Measurements from ENCODE around the gene FGF12. TPM values are rescaled to one million over a fixed set of nuclear protein-coding genes. Genes with fewer than 3 reads are reported as not detected.

The FGF12 gene
- total and polyA plus RNA-seq, 2 donors (not counting 1 experiment from before 2014, with no cell fraction given) = 0.03 TPM; not detected in 1

GRCh38 chr3:192597506-192597905, 129.8 kb downstream of the FGF12 start:
- Histone ChIP-seq H3K27ac (ENCODE audit: low read length in 2 of 2) (no peak overlapping the region), H2AFZ (ENCODE audit: insufficient read depth, low read depth, low read length, poor library complexity, severe bottlenecking) (no peak overlapping the region), H3K4me2 (replicated peaks; ENCODE audit: low read depth, low read length, poor library complexity, severe bottlenecking) (no peak overlapping the region), H4K20me1 (ENCODE audit: control insufficient read depth, insufficient read depth, low read length, poor library complexity, severe bottlenecking) (no peaks in the 10 kb centered on the region), H3K4me1 (ENCODE audit: control insufficient read depth in 2 of 2, insufficient read depth in 2 of 2, low read length in 2 of 2) (no peaks in the 10 kb centered on the region), H3K27me3 (replicated peaks in 1 of 4; ENCODE audit: control extremely low read depth in 1 of 4, control insufficient read depth in 3 of 4, insufficient read depth in 4 of 4, low read length in 3 of 4) (no peaks in the 10 kb centered on the region), H3K36me3 (replicated peaks in 1 of 2; ENCODE audit: control extremely low read depth in 1 of 2, control insufficient read depth in 1 of 2, extremely low read depth in 1 of 2, insufficient read depth in 2 of 2, low read length in 1 of 2) (no peaks in the 10 kb centered on the region), H3K79me2 (ENCODE audit: control insufficient read depth, insufficient read depth, low read length) (no peaks in the 10 kb centered on the region), H3K4me3 (ENCODE audit: control extremely low read depth in 1 of 5, extremely low read depth in 1 of 5, insufficient read depth in 1 of 5, low read depth in 2 of 5, low read length in 4 of 5) (no peak overlapping the region), H3K9ac (ENCODE audit: low read length) (no peak overlapping the region), H3K9me3 (ENCODE audit: control extremely low read depth in 1 of 3, control insufficient read depth in 2 of 3, insufficient read depth in 1 of 3, low read length in 2 of 3) (peaks cover 0 to 3% (median 0%) of the 10 kb centered on the region in 3 donors)
- peaks cover 2% of the 10 kb centered on the region for H3K9me3 Mint-ChIP-seq (ENCODE audit: insufficient read depth)
- intact Hi-C loops (cut with micrococcal nuclease) = no loop called here
- H3K4me3 Mint-ChIP-seq = no peak overlapping the region
- ChIA-PET POLR2A (no interaction called here), CTCF (no interaction called here)
- H3K27ac Mint-ChIP-seq = no peak overlapping the region
- DNase-seq (no peak), ATAC-seq (ENCODE audit: low read depth) (no peak)
- no peaks in the 10 kb centered on the region for H3K4me1 Mint-ChIP-seq
- 75% methylated on average over 2 of the region's 2 CpGs for WGBS (ENCODE audit: insufficient coverage)
- peaks cover 13% of the 10 kb centered on the region for H3K27me3 Mint-ChIP-seq
- TF ChIP-seq EZH2 (IDR thresholded peaks at IDR 0.05; ENCODE audit: borderline replicate concordance, insufficient read depth, low read depth, low read length, poor library complexity, severe bottlenecking) (no peak), CTCF (IDR thresholded peaks at IDR 0.05) (no peak)

GRCh38 chr3:192578729-192579128, 148.6 kb downstream of the FGF12 start:
- Histone ChIP-seq H3K79me2 (ENCODE audit: control insufficient read depth, insufficient read depth, low read length) (no peaks in the 10 kb centered on the region), H3K4me3 (ENCODE audit: control extremely low read depth in 1 of 5, extremely low read depth in 1 of 5, insufficient read depth in 1 of 5, low read depth in 2 of 5, low read length in 4 of 5) (no peak overlapping the region), H3K4me1 (ENCODE audit: control insufficient read depth in 2 of 2, insufficient read depth in 2 of 2, low read length in 2 of 2) (no peaks in the 10 kb centered on the region), H3K4me2 (replicated peaks; ENCODE audit: low read depth, low read length, poor library complexity, severe bottlenecking) (no peak overlapping the region), H3K36me3 (replicated peaks in 1 of 2; ENCODE audit: control extremely low read depth in 1 of 2, control insufficient read depth in 1 of 2, extremely low read depth in 1 of 2, insufficient read depth in 2 of 2, low read length in 1 of 2) (no peaks in the 10 kb centered on the region), H3K9me3 (ENCODE audit: control extremely low read depth in 1 of 3, control insufficient read depth in 2 of 3, insufficient read depth in 1 of 3, low read length in 2 of 3) (peaks cover 0 to 2% (median 0%) of the 10 kb centered on the region in 3 donors), H2AFZ (ENCODE audit: insufficient read depth, low read depth, low read length, poor library complexity, severe bottlenecking) (no peak overlapping the region), H3K27me3 (replicated peaks in 1 of 4; ENCODE audit: control extremely low read depth in 1 of 4, control insufficient read depth in 3 of 4, insufficient read depth in 4 of 4, low read length in 3 of 4) (no peaks in the 10 kb centered on the region), H3K27ac (ENCODE audit: low read length in 2 of 2) (no peak overlapping the region), H4K20me1 (ENCODE audit: control insufficient read depth, insufficient read depth, low read length, poor library complexity, severe bottlenecking) (no peaks in the 10 kb centered on the region), H3K9ac (ENCODE audit: low read length) (no peak overlapping the region)
- Mint-ChIP-seq H3K27me3 (no peaks in the 10 kb centered on the region), H3K27ac (no peak overlapping the region), H3K4me3 (no peak overlapping the region), H3K4me1 (no peaks in the 10 kb centered on the region), H3K9me3 (ENCODE audit: insufficient read depth) (no peaks in the 10 kb centered on the region)
- WGBS (ENCODE audit: insufficient coverage) = 100% methylated on average over 1 of the region's 3 CpGs
- TF ChIP-seq CTCF (IDR thresholded peaks at IDR 0.05) = no peak
- TF ChIP-seq EZH2 (IDR thresholded peaks at IDR 0.05; ENCODE audit: borderline replicate concordance, insufficient read depth, low read depth, low read length, poor library complexity, severe bottlenecking) = no peak
- ChIA-PET CTCF (no interaction called here), POLR2A (no interaction called here)
- ATAC-seq (ENCODE audit: low read depth) (no peak), DNase-seq (no peak)
- intact Hi-C loops (cut with micrococcal nuclease) = no loop called here
